Myocyte (in vitro differentiated cells): Measurements from ENCODE around the gene CES2. TPM values are rescaled to one million over a fixed set of nuclear protein-coding genes. Genes with fewer than 3 reads are reported as not detected.

ENCODE experiments used
- DNase-seq: peaks from one replicate; pipeline ENCODE4 v3.0.0-alpha.2; 2012; ENCODE audit warnings: low read depth
- total RNA-seq: library from RNA; depleted of rRNA; stranded (reverse); fragments of >200 nt; gene quantifications from 2 replicates; pipeline ENCODE4 v1.2.3, GENCODE V29; 2014

Gene CES2
- total RNA-seq, 1 donor from 2014 or later: 81.0 TPM

DNA sequence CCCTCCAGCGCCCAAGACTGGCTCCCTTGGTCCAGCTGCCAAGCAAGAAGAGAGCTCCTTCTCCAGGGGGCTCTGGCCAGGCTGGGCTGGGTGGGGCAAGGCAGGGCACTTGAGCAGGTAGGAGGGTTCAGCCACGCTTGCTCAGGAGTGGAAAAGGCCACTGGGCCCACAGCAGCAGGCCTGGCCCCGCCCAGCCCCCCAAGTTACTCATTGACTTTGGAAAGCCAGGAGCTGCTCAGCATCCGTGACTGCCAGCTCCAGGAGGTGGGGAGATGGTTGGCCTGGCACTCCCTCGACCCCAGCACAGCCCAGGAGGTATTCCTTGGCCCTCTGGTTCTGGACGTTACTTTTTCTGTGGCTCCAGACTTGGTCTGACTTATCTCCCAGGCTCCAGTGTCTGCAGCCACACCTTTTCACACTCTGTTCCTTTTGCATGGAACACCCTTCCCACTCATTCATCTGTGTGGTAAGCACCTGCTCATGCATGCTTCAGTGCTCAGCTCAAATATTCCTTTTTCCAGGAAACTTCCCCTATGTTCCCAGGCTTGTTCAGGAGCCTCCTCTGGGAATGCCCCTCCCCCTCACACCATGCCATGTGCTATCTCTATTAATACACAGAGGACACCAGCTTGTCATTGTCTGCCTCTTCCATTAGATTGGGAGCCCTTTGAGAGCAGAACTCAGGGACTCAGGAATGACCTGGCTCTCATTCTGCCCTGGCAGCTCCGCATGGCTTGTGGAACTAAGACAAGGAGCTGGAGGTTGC, 16.3 kb upstream of the CES2 start, which contains the start of gene CDH16:
Gene CDH16 (minus strand): TSS at position 83 of the 766 bp plus-strand sequence. CDS start 820 bp downstream, outside the sequence.
- peak; percentile 60 for DNase-seq

- no peak for DNase-seq
These were observed 15.6 kb upstream of the CES2 start for GRCh38 chr16:66919569-66920298.

DNA sequence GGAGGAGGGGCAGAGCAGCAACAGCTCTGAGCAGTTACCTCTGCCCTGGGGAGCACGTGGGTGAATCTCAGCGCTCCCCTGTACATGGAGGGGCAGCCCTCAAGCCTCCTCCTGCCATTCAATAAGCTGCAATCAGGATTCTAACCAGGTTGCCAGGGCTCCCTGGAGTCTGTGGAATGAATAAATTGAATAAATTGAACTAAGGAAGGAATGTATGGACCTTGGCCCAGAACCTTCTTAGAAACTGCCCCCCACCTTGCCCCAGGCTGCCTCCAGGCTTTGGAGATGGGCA, 15.1 kb upstream of the CES2 start:
- no peak for DNase-seq

DNA sequence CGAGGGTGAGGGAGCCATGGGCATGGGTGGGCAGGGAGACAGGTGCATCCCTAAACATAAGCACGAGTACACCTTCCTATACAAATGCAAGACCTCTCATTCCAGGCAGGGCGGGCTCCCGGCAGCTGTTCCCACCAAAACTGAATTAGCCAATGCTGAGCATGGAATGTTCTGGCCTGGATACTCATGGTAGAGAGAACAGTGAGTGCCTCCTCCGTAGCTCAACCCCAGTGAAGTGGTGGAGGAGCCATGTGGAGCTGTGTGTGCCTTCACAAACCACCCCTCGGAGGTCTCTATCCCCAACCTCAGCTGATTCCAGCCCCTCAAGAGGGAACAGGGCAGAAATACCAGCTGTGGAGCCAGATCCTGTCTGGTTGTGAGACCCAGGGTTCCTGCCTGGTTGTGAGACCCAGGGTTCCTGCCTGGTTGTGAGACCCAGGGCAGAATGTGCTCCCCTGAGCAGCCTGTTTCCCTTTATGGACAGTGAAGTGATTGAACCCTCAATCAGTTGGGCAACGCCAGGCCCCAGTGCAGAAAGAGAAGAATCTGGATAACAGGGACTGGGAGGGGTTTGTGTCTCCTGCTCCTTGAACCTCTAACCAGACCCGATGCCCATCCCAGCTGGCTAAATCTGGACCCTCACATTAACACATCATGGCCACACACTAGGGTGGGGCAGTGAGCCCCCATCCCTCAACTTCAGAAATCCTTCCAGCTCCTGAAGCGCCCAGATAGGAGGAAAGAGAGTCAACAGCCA, 14.2 kb upstream of the CES2 start:
- DNase-seq: no peak

DNA sequence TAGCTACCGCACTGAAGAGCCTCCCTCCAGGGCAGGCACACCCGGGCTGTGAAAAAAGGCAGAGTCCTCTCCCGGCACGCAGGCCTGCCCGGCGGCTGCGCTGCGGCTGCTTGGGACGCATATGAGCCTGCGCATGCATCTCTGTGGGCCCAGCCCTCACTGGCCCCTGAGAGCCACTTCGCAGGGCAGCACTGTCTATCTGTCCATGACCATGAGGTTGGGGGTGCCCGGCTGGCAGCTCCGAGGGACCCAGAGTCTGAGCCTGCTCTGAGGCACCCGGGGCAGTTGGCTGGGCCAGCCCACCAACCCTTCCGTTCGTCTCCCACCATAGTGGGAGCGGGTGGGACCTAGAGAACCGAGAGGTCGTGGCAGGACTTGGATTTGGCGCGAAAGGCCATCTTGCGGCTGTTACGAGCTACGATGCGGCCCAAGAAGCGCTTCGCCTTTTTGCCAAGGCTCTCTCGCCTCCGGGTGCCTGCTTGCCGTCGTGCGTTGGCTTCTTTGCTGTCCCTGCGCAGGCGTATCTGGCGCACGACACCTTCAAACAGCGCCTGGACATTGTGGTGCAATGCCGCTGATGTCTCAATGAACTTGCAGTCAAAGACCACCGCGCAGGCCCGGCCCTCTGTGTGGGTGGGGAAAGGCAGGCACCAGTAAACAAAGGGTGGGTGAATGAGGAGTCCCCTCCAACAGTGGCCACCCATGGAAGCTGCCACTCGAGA, 13.4 kb upstream of the CES2 start:
- DNase-seq: no peak

DNA sequence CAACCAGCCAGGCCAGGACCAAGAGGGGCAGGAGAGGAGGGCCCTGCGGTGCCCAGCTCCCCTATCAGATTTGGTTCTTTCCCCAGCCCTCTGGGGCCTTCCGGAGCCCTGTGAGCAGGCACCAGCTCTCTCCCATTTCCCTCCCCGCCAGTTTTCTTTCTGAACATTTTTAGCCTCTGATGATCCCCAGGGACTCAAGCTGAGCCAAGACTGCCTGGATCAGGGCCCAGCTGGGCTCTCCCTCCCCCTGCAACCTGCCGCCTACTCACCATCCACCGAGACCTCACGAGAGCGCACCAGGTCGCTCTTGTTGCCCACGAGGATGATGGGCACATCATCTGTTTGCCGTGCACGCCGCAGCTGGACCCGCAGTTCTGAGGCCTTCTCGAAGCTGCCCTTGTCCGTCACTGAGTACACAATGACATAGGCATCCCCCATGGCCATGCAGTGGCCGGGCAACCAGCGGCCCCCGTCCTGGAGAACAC, 12.0 kb upstream of the CES2 start:
- DNase-seq: peak; percentile 90

GRCh38 chr16:66923866-66924265, 11.4 kb upstream of the CES2 start:
- peak; percentile 28 for DNase-seq

- no peak for DNase-seq
These were observed 10.6 kb upstream of the CES2 start for GRCh38 chr16:66924527-66925321.

- DNase-seq: peak; percentile 41
These were observed 9.9 kb upstream of the CES2 start, which contains the start of gene RRAD for GRCh38 chr16:66925322-66925840. Gene RRAD, minus strand, starts transcription at chr16:66925535. Its CDS starts 356 bp downstream, at chr16:66925179.

- peak; percentile 83 for DNase-seq
These were observed 9.0 kb upstream of the CES2 start for GRCh38 chr16:66926171-66926947.

DNA sequence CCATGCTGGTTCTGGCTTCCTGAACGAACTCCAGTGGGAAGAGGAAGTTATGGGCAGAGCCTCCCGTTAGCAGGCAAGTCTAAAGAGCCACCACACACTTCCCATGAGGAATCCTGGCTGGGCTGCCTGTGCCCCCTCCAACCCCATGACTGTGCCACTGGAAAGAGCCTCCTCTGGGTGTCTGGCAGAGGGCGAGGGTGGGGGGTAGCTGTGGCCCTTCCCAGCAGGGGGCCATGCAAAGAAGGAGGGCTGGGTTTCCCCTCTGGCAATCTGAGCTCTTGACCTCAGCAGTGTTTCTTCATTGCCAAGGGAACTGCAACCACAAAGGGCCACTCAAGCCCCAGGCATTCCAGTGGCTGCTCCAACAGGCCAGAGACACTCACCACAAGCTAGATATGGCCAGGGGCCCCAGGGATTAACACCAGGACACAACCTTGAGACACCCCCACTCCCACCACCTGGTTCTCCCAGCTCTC, 8.3 kb upstream of the CES2 start:
- peak; percentile 99 for DNase-seq

DNA sequence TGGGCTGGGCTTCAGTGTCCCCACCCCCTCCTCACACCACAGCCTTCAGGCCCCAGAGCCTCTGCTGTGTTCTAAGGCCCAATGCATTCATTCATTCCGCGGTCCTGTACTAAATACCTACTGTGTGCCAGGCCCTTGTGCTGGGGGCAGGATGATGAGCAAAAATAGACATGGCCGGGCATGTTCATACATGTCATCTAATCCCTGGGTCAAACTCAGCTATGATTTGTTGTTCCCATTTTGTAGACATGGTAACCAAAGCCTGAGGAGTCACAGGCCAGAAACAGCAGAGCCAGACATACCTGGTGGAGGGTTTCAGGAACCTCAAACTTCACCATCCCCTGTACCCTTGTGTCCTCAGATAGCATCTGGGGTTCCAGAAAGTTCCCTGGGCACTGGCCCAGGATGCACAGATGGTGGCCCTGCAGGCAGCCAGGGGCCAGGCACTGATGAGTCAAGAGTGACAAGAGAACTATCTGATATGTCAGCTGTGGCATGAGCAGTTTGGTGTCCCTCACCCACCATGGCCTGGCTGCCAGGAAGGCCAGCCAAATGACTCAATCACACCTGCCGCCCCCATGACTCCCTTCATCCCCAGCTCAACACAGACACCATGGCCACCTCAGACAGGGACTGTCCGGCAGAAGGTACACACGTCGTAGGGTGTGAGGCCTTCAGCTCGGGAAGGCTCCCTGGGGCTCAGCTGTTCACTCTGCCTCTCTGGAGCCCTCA, 7.2 kb upstream of the CES2 start:
- DNase-seq: peak; percentile 99

DNA sequence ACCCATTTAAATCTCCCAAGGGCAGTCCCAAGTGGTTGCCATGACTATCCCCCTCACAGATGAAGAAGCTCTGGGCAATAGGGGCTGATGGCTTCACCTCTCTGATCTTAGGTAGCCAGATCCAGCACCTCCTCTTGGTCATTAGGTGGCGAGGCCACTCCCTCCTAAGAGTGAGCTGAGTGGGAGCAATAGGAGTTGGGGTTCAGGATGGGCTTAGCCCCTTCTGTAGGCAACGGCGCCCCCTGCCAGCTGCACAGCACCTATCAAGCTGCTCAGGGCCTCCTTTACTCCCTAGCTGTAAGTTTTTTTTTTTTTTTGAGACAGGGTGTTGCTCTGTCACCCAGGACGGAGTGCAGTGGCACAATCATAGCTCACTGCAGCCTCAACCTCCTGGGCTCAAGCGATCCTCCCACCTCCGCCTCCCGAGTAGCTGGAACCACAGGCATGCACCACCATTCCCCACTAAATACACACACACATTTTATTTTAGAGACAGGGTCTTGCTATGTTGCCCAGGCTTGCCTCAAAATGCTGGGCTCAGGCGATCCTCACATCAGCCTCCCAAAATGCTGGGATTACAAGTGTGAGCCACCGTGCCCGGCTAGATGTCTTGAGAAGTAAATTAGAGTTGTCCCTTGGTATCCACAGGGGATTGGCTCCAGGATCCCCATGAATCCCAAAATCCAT, 6.5 kb upstream of the CES2 start:
- peak; percentile 79 for DNase-seq

DNA sequence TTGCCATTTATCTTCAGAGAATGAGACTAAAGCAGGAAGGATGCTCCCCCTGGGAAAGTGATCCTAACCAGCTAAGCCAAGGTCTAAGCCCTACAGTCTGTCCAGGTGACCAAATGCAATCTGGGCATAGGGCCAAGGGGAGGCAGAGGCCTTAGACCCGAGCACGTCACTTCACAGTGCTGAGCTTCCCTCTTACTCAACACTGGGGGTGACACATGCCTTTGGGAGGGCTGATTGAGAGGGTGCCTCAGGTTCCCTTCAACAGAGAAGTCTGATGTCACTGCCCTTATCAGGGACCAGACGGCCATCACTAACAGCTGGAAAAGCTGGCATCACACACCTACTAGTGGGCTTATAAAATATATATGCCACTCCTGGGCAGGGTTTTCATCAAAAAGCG, 5.1 kb upstream of the CES2 start:
- DNase-seq: peak; percentile 66

- DNase-seq: no peak
These were observed 3.7 kb upstream of the CES2 start for GRCh38 chr16:66931665-66932064.

DNA sequence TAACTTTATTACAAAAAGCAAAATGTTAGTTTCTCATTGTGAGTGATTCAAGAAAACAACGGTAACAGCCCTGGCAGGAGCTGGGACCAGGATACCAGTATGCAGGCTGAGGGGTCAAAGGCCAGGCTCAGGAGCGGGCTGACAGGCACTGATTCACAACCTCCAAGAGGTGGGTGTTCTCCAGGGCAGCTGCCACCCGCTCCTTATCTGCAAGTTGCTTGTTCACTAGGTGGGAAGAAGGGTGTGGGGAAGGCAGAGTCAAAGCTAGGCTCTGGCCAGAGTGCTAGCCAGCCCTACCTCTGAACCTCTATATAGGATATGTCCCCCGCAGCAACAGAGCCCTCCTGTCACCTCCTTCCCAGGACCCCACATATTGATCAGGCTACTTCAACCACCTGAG, 3.2 kb upstream of the CES2 start:
- DNase-seq: no peak

- no peak for DNase-seq
These were observed 1.6 kb upstream of the CES2 start for GRCh38 chr16:66933776-66934137.
